Activated CD4-positive, CD25-positive, alpha-beta regulatory T cell treated with anti-CD3 and anti-CD28 coated beads, Interleukin-2, amount 50 U/mL, for 24 hours (primary cell): ENCODE measurements around the gene MIGA2.
A peak's percentile ranks its signal among the peaks of the same experiment; 100 is the strongest.
"Not testable (repeated sequence)": the region's sequence is repeated elsewhere in the genome, so short reads cannot be mapped to it uniquely, and the experiment has no call there.

Experiments used
- ATAC-seq, 2 donors: fragments of 150-1000 bp; cut with Tn5 transposase; one replicate each; pipeline ENCODE4 v1.10.0; 2021; ENCODE audit warnings: mild to moderate bottlenecking in 1 of 2, moderate library complexity in 1 of 2

The MIGA2 gene

GRCh38 chr9:129011170-129011569, 25.3 kb upstream of the MIGA2 start:
- ATAC-seq, result no peak

GRCh38 chr9:129011761-129012181, 24.7 kb upstream of the MIGA2 start:
- ATAC-seq, result no peak

- ATAC-seq, result no peak
These were observed 24.1 kb upstream of the MIGA2 start for GRCh38 chr9:129012343-129012742.

GRCh38 chr9:129012893-129013448, 23.5 kb upstream of the MIGA2 start:
- no peak for ATAC-seq

- ATAC-seq, result no peak
These were observed 22.8 kb upstream of the MIGA2 start for GRCh38 chr9:129013674-129014073.

GRCh38 chr9:129014124-129014523, 22.3 kb upstream of the MIGA2 start:
- no peak for ATAC-seq

- no peak for ATAC-seq
These were observed 21.8 kb upstream of the MIGA2 start for GRCh38 chr9:129014608-129015007.

- ATAC-seq, result peak; percentile 47 to 69
These were observed 15.3 kb upstream of the MIGA2 start for GRCh38 chr9:129021091-129021490.

GRCh38 chr9:129022037-129022436, 14.4 kb upstream of the MIGA2 start:
- no peak for ATAC-seq

GRCh38 chr9:129023036-129023907, 13.2 kb upstream of the MIGA2 start:
- ATAC-seq, result no peak

- ATAC-seq, result no peak
These were observed 12.6 kb upstream of the MIGA2 start for GRCh38 chr9:129023908-129024233.

GRCh38 chr9:129026442-129027223, 9.8 kb upstream of the MIGA2 start:
- ATAC-seq, result no peak

- ATAC-seq, result no peak
These were observed 9.2 kb upstream of the MIGA2 start for GRCh38 chr9:129027224-129027684.

GRCh38 chr9:129027685-129028191, 8.7 kb upstream of the MIGA2 start:
- peak; percentile 68 to 74 for ATAC-seq

GRCh38 chr9:129028192-129028966, 8.0 kb upstream of the MIGA2 start, which contains the start of gene SH3GLB2:
Gene SH3GLB2 (minus strand): TSS chr9:129028331. CDS start chr9:129028154, 177 bp downstream.
- peak; percentile 81 to 84 for ATAC-seq

- ATAC-seq, result no peak
These were observed 6.2 kb upstream of the MIGA2 start for GRCh38 chr9:129030191-129030590.

GRCh38 chr9:129031514-129031913, 4.9 kb upstream of the MIGA2 start:
- ATAC-seq, result no peak

GRCh38 chr9:129032541-129033159, 3.8 kb upstream of the MIGA2 start:
- no peak for ATAC-seq

- no peak for ATAC-seq
These were observed 3.2 kb upstream of the MIGA2 start for GRCh38 chr9:129033216-129033615.

- ATAC-seq, result not testable (repeated sequence)
These were observed 588 bp upstream of the MIGA2 start for GRCh38 chr9:129035838-129036237.

GRCh38 chr9:129036923-129037766, 719 bp downstream of the MIGA2 start:
- no peak for ATAC-seq
